Mucosa of rectum (tissue), 2 donors: Measurements from ENCODE around the gene PPIE.

ENCODE experiments used
- H3K27ac ChIP-seq, 2 donors: one replicate each; pipeline ENCODE4 v1.7.0; 2013; ENCODE audit warnings: inconsistent platforms in 2 of 2, low read depth in 2 of 2, low read length in 2 of 2
- H3K27me3 ChIP-seq, 2 donors: one replicate each; pipeline ENCODE4 v1.7.0; 2013; ENCODE audit warnings: low read length in 2 of 2; ENCODE audit not compliant: control insufficient read depth in 2 of 2, insufficient read depth in 2 of 2
- H3K36me3 ChIP-seq, 2 donors: one replicate each; pipeline ENCODE4 v1.7.0; 2013; ENCODE audit warnings: low read length in 2 of 2; ENCODE audit not compliant: control insufficient read depth in 2 of 2, insufficient read depth in 2 of 2
- H3K4me1 ChIP-seq, 2 donors: one replicate each; pipeline ENCODE4 v1.7.0; 2013; ENCODE audit warnings: low read length in 2 of 2, mild to moderate bottlenecking in 1 of 2; ENCODE audit not compliant: control insufficient read depth in 2 of 2, insufficient read depth in 2 of 2
- H3K4me3 ChIP-seq, 2 donors: one replicate each; pipeline ENCODE4 v1.7.0; 2013; ENCODE audit warnings: low read length in 2 of 2
- H3K9ac ChIP-seq, 2 donors: one replicate each; pipeline ENCODE4 v1.7.0; 2013; ENCODE audit warnings: low read length in 2 of 2, low read depth in 1 of 2, mild to moderate bottlenecking in 1 of 2
- H3K9me3 ChIP-seq, 2 donors: one replicate each; pipeline ENCODE4 v1.7.0; 2013; ENCODE audit warnings: low read length in 2 of 2; ENCODE audit not compliant: control insufficient read depth in 2 of 2
- donor health status: healthy.
- donor health status: Normal muscosa, but diverticular disease.

Gene PPIE

GRCh38 chr1:39738622-39739366, at the start of gene PPIE:
Gene PPIE, plus strand, starts transcription at chr1:39738882. Its CDS starts 19 bp downstream, at chr1:39738901.
- Histone ChIP-seq H3K27me3 (no peaks in the 10 kb centered on the region), H3K4me3 (peak within 1 kb of the TSS; percentile 93 to 99), H3K9ac (peak within 1 kb of the TSS; percentile 82 to 86), H3K9me3 (no peaks in the 10 kb centered on the region), H3K36me3 (peaks cover 17 to 29% of the 10 kb centered on the region in 2 donors), H3K4me1 (peaks cover 6 to 8% of the 10 kb centered on the region in 2 donors), H3K27ac (peak within 1 kb of the TSS; percentile 42 to 61)

GRCh38 chr1:39689214-39689613, 49.5 kb upstream of the PPIE start:
- Histone ChIP-seq H3K4me3 (no peak overlapping the region), H3K4me1 (peaks cover 2 to 4% of the 10 kb centered on the region in 2 donors), H3K9me3 (no peaks in the 10 kb centered on the region), H3K27ac (no peak overlapping the region), H3K9ac (no peak overlapping the region), H3K27me3 (peaks cover 48 to 54% of the 10 kb centered on the region in 2 donors), H3K36me3 (no peaks in the 10 kb centered on the region)

- no peak overlapping the region for H3K4me3 ChIP-seq
- H3K27me3 ChIP-seq = peaks cover 47 to 49% of the 10 kb centered on the region in 2 donors
- no peak overlapping the region for H3K27ac ChIP-seq
- H3K4me1 ChIP-seq = peaks cover 2 to 4% of the 10 kb centered on the region in 2 donors
- no peaks in the 10 kb centered on the region for H3K9me3 ChIP-seq
- H3K36me3 ChIP-seq = no peaks in the 10 kb centered on the region
- no peak overlapping the region for H3K9ac ChIP-seq
These were observed 49.0 kb upstream of the PPIE start for GRCh38 chr1:39689635-39690034.

GRCh38 chr1:39690225-39690624, 48.5 kb upstream of the PPIE start:
- Histone ChIP-seq H3K36me3 (no peaks in the 10 kb centered on the region), H3K9ac (no peak overlapping the region), H3K4me3 (no peak overlapping the region), H3K9me3 (no peaks in the 10 kb centered on the region), H3K27me3 (peaks cover 44 to 50% of the 10 kb centered on the region in 2 donors), H3K27ac (no peak overlapping the region), H3K4me1 (peaks cover 2 to 4% of the 10 kb centered on the region in 2 donors)

- Histone ChIP-seq H3K27me3 (peaks cover 45 to 50% of the 10 kb centered on the region in 2 donors), H3K4me1 (peaks cover 2 to 4% of the 10 kb centered on the region in 2 donors), H3K9me3 (no peaks in the 10 kb centered on the region), H3K4me3 (peak overlapping the region; percentile 26 to 48), H3K9ac (no peak overlapping the region), H3K27ac (no peak overlapping the region), H3K36me3 (no peaks in the 10 kb centered on the region)
These were observed 47.8 kb upstream of the PPIE start for GRCh38 chr1:39690794-39691382.

- H3K4me1 ChIP-seq = peaks cover 2 to 4% of the 10 kb centered on the region in 2 donors
- H3K27ac ChIP-seq = no peak within 1 kb of the TSS
- H3K9ac ChIP-seq = no peak within 1 kb of the TSS
- peak within 1 kb of the TSS; percentile 26 to 48 for H3K4me3 ChIP-seq
- no peaks in the 10 kb centered on the region for H3K36me3 ChIP-seq
- no peaks in the 10 kb centered on the region for H3K9me3 ChIP-seq
- peaks cover 45 to 47% of the 10 kb centered on the region in 2 donors for H3K27me3 ChIP-seq
These were observed 47.1 kb upstream of the PPIE start, which contains the start of gene HPCAL4 for GRCh38 chr1:39691383-39692151. Gene HPCAL4, minus strand, starts transcription at chr1:39691433. Its CDS starts 6,830 bp downstream, at chr1:39684603.

GRCh38 chr1:39692152-39693074, 46.3 kb upstream of the PPIE start:
- no peak overlapping the region for H3K27ac ChIP-seq
- H3K4me3 ChIP-seq = peak overlapping the region in 1 of 2 donors; percentile 48
- no peaks in the 10 kb centered on the region for H3K36me3 ChIP-seq
- H3K27me3 ChIP-seq = peaks cover 42% of the 10 kb centered on the region in 2 donors
- no peak overlapping the region for H3K9ac ChIP-seq
- peaks cover 2 to 4% of the 10 kb centered on the region in 2 donors for H3K4me1 ChIP-seq
- no peaks in the 10 kb centered on the region for H3K9me3 ChIP-seq

- H3K27me3 ChIP-seq = peaks cover 43 to 47% of the 10 kb centered on the region in 2 donors
- no peak overlapping the region for H3K4me3 ChIP-seq
- H3K9ac ChIP-seq = no peak overlapping the region
- no peaks in the 10 kb centered on the region for H3K9me3 ChIP-seq
- no peak overlapping the region for H3K27ac ChIP-seq
- no peaks in the 10 kb centered on the region for H3K36me3 ChIP-seq
- peaks cover 2 to 4% of the 10 kb centered on the region in 2 donors for H3K4me1 ChIP-seq
These were observed 44.7 kb upstream of the PPIE start for GRCh38 chr1:39694026-39694425.

GRCh38 chr1:39695016-39695415, 43.7 kb upstream of the PPIE start:
- peaks cover 34 to 39% of the 10 kb centered on the region in 2 donors for H3K27me3 ChIP-seq
- no peak overlapping the region for H3K4me3 ChIP-seq
- no peaks in the 10 kb centered on the region for H3K9me3 ChIP-seq
- H3K9ac ChIP-seq = no peak overlapping the region
- peaks cover 2 to 4% of the 10 kb centered on the region in 2 donors for H3K4me1 ChIP-seq
- no peaks in the 10 kb centered on the region for H3K36me3 ChIP-seq
- no peak overlapping the region for H3K27ac ChIP-seq
